Loucy (cell line): ENCODE results near the gene MON2.

Source experiments
- H2AFZ ChIP-seq: fragments of 200-600 bp; sonication (generic); 2 replicates; pipeline ENCODE4 v1.6.0; 2016; ENCODE audit warnings: antibody characterized with exemption, mild to moderate bottlenecking, low read length, moderate library complexity
- H3F3A ChIP-seq: fragments of 200-600 bp; 2 replicates; pipeline ENCODE4 v1.6.0; 2016; ENCODE audit warnings: antibody characterized with exemption, low read depth, mild to moderate bottlenecking
- H3K27me3 ChIP-seq: fragments of 200-600 bp; sonication (generic); 2 replicates; pipeline ENCODE4 v1.6.1; 2014; ENCODE audit warnings: low read length, mild to moderate bottlenecking; ENCODE audit not compliant: insufficient read depth, poor library complexity, severe bottlenecking
- H3K36me3 ChIP-seq: fragments of 200-600 bp; sonication (generic); 2 replicates; pipeline ENCODE4 v1.6.1; 2016; ENCODE audit warnings: low read length; ENCODE audit not compliant: insufficient read depth
- H3K4me1 ChIP-seq: fragments of 200-600 bp; sonication (generic); 2 replicates; pipeline ENCODE4 v1.5.1; 2014; ENCODE audit warnings: low read length, mild to moderate bottlenecking; ENCODE audit not compliant: insufficient read depth, poor library complexity, severe bottlenecking
- H3K4me2 ChIP-seq: fragments of 200-600 bp; sonication (generic); 2 replicates; pipeline ENCODE4 v1.6.0; 2014; ENCODE audit warnings: antibody characterized with exemption, low read length, low read depth, mild to moderate bottlenecking; ENCODE audit not compliant: poor library complexity, severe bottlenecking
- H3K4me3 ChIP-seq: fragments of 200-600 bp; sonication (generic); 2 replicates; pipeline ENCODE4 v1.5.1; 2014; ENCODE audit warnings: low read length, mild to moderate bottlenecking, mixed read lengths; ENCODE audit not compliant: poor library complexity, severe bottlenecking
- H3K79me2 ChIP-seq: fragments of 200-600 bp; sonication (generic); 2 replicates; pipeline ENCODE4 v1.6.1; 2014; ENCODE audit warnings: low read length; ENCODE audit not compliant: insufficient read depth
- H3K9ac ChIP-seq: fragments of 200-600 bp; sonication (generic); 2 replicates; pipeline ENCODE4 v1.6.0; 2014; ENCODE audit warnings: mild to moderate bottlenecking, low read depth, low read length, moderate library complexity; ENCODE audit not compliant: poor library complexity, severe bottlenecking
- H3K9me2 ChIP-seq: fragments of 200-600 bp; sonication (generic); replicated peaks from 2 replicates; pipeline ENCODE4 v1.6.1; 2016; ENCODE audit warnings: low read depth, low read length, mixed read lengths
- H3K9me3 ChIP-seq: fragments of 200-600 bp; sonication (generic); 2 replicates; pipeline ENCODE4 v1.6.1; 2014; ENCODE audit warnings: mild to moderate bottlenecking, antibody characterized with exemption, low read length, low read depth; ENCODE audit not compliant: insufficient read depth
- H4K20me1 ChIP-seq: fragments of 200-600 bp; sonication (generic); 2 replicates; pipeline ENCODE4 v1.6.0; 2014; ENCODE audit warnings: antibody characterized with exemption, low read length, mild to moderate bottlenecking; ENCODE audit not compliant: insufficient read depth, poor library complexity, severe bottlenecking
- CTCF ChIP-seq: fragments of 200-600 bp; sonication (generic); conservative IDR thresholded peaks from 2 replicates; pipeline ENCODE4 v1.5.1; 2014; ENCODE audit warnings: mild to moderate bottlenecking, antibody characterized with exemption, low read length
- EZH2phosphoT487 ChIP-seq: fragments of 200-600 bp; IDR thresholded peaks from 2 replicates; pipeline ENCODE4 v1.6.1; 2018; ENCODE audit warnings: antibody characterized with exemption, mild to moderate bottlenecking, moderate library complexity, borderline replicate concordance

The MON2 gene

GRCh38 chr12:62631471-62632410 is 165.1 kb downstream of the MON2 start:
- TF ChIP-seq EZH2phosphoT487 (no peak), CTCF (no peak)
- Histone ChIP-seq H3K4me1 (no peaks in the 10 kb centered on the region), H4K20me1 (no peaks in the 10 kb centered on the region), H3K9me2 (no peaks in the 10 kb centered on the region), H3K36me3 (no peaks in the 10 kb centered on the region), H3K27me3 (no peaks in the 10 kb centered on the region), H2AFZ (no peak overlapping the region), H3K9ac (no peak overlapping the region), H3F3A (no peaks in the 10 kb centered on the region), H3K9me3 (no peaks in the 10 kb centered on the region), H3K79me2 (no peaks in the 10 kb centered on the region), H3K4me3 (no peak overlapping the region), H3K4me2 (no peak overlapping the region)

- no peaks in the 10 kb centered on the region for H4K20me1 ChIP-seq
- no peaks in the 10 kb centered on the region for H3K4me1 ChIP-seq
- no peak overlapping the region for H3K4me3 ChIP-seq
- no peaks in the 10 kb centered on the region for H3K9me3 ChIP-seq
- H3K79me2 ChIP-seq, result no peaks in the 10 kb centered on the region
- no peaks in the 10 kb centered on the region for H3K9me2 ChIP-seq
- H3K27me3 ChIP-seq, result no peaks in the 10 kb centered on the region
- no peak overlapping the region for H3K4me2 ChIP-seq
- H3K9ac ChIP-seq, result no peak overlapping the region
- no peaks in the 10 kb centered on the region for H3K36me3 ChIP-seq
- TF ChIP-seq EZH2phosphoT487, result no peak
- no peak for TF ChIP-seq CTCF
- no peaks in the 10 kb centered on the region for H3F3A ChIP-seq
- no peak overlapping the region for H2AFZ ChIP-seq
Measured at GRCh38 chr12:62632411-62632918, 165.8 kb downstream of the MON2 start.

- Histone ChIP-seq H3K9ac (no peak overlapping the region), H4K20me1 (no peaks in the 10 kb centered on the region), H3K79me2 (no peaks in the 10 kb centered on the region), H3K4me3 (no peak overlapping the region), H3F3A (no peaks in the 10 kb centered on the region), H2AFZ (no peak overlapping the region), H3K9me2 (no peaks in the 10 kb centered on the region), H3K4me1 (peaks cover 4% of the 10 kb centered on the region), H3K9me3 (no peaks in the 10 kb centered on the region), H3K4me2 (no peak overlapping the region), H3K27me3 (no peaks in the 10 kb centered on the region), H3K36me3 (no peaks in the 10 kb centered on the region)
- TF ChIP-seq CTCF (no peak), EZH2phosphoT487 (no peak)
Measured at GRCh38 chr12:62635649-62636048, 169.0 kb downstream of the MON2 start.
